HG03139 (cell line): ENCODE data around the gene VWC2.

Experiments
- ATAC-seq: cut with Tn5 transposase; IDR thresholded peaks from one replicate; pipeline ENCODE4 v1.9.1; 2021; ENCODE audit not compliant: unreplicated experiment

VWC2 gene

GRCh38 chr7:49931627-49932026 lies 158.2 kb downstream of the VWC2 start:
- no peak for ATAC-seq

GRCh38 chr7:49937608-49938007 lies 164.2 kb downstream of the VWC2 start:
- no peak for ATAC-seq
